CD4-positive, alpha-beta T cell treated with Interleukin-15 for 1 hour (primary cell): Measurements from ENCODE around the gene HOXB7.

Source experiments
- DNase-seq: peaks from one replicate; pipeline ENCODE4 v3.0.0-alpha.2; 2020

Gene HOXB7

GRCh38 chr17:48593840-48594537, 16.8 kb downstream of the HOXB7 start:
- peak; percentile 73 for DNase-seq

GRCh38 chr17:48593126-48593829, 17.5 kb downstream of the HOXB7 start, which contains the start of gene HOXB5:
Gene HOXB5, minus strand, starts transcription at chr17:48593779. Its CDS starts 97 bp downstream, at chr17:48593682.
- DNase-seq: no peak

GRCh38 chr17:48592577-48592976, 18.2 kb downstream of the HOXB7 start:
- no peak for DNase-seq

- no peak for DNase-seq
These were observed 18.7 kb downstream of the HOXB7 start for GRCh38 chr17:48592057-48592514.

GRCh38 chr17:48591255-48592056, 19.4 kb downstream of the HOXB7 start:
- DNase-seq: no peak

GRCh38 chr17:48590607-48591161, 20.1 kb downstream of the HOXB7 start:
- DNase-seq: no peak

GRCh38 chr17:48589831-48590606, 20.8 kb downstream of the HOXB7 start, which contains the start of gene HOXB3:
Gene HOXB3, minus strand, starts transcription at chr17:48590241. Its CDS starts 37,767 bp downstream, at chr17:48552474.
- DNase-seq: no peak

- DNase-seq: no peak
These were observed 21.6 kb downstream of the HOXB7 start for GRCh38 chr17:48589060-48589830.

- DNase-seq: no peak
These were observed 22.3 kb downstream of the HOXB7 start for GRCh38 chr17:48588528-48588927.

- no peak for DNase-seq
These were observed 22.8 kb downstream of the HOXB7 start for GRCh38 chr17:48588074-48588415.

GRCh38 chr17:48587276-48588073, 23.3 kb downstream of the HOXB7 start:
- no peak for DNase-seq

- no peak for DNase-seq
These were observed 24.2 kb downstream of the HOXB7 start for GRCh38 chr17:48586355-48587258.

- DNase-seq: no peak
These were observed 26.5 kb downstream of the HOXB7 start for GRCh38 chr17:48584223-48584741.

- DNase-seq: no peak
These were observed 27.1 kb downstream of the HOXB7 start for GRCh38 chr17:48583708-48584222.

GRCh38 chr17:48582750-48583069, 28.1 kb downstream of the HOXB7 start:
- no peak for DNase-seq

GRCh38 chr17:48579760-48580554, 30.9 kb downstream of the HOXB7 start:
- no peak for DNase-seq

- no peak for DNase-seq
These were observed 31.4 kb downstream of the HOXB7 start for GRCh38 chr17:48579471-48579759.
